SIG-M5 (cell line): ENCODE results near the gene POU5F1.

ENCODE experiments used
- DNase-seq: peaks from one replicate; lab custom pipeline; 2025; lab: John Stamatoyannopoulos, UW

POU5F1 gene

GRCh38 chr6:31140643-31141042, 29.8 kb downstream of the POU5F1 start:
- no peak for DNase-seq

- DNase-seq, result no peak
These were observed 30.9 kb downstream of the POU5F1 start for GRCh38 chr6:31139599-31139998.

- no peak for DNase-seq
These were observed 31.5 kb downstream of the POU5F1 start, which contains the start of gene PSORS1C2 for GRCh38 chr6:31138982-31139381. Gene PSORS1C2, minus strand, starts transcription at chr6:31139066. Its CDS starts 40 bp downstream, at chr6:31139026.

- no peak for DNase-seq
These were observed 34.8 kb downstream of the POU5F1 start for GRCh38 chr6:31135710-31136109.

GRCh38 chr6:31132806-31133205, 37.7 kb downstream of the POU5F1 start:
- DNase-seq, result no peak

GRCh38 chr6:31131595-31131994, 38.9 kb downstream of the POU5F1 start:
- no peak for DNase-seq

GRCh38 chr6:31130751-31131150, 39.7 kb downstream of the POU5F1 start:
- no peak for DNase-seq

- DNase-seq, result no peak
These were observed 41.4 kb downstream of the POU5F1 start for GRCh38 chr6:31129130-31129529.

- DNase-seq, result no peak
These were observed 42.3 kb downstream of the POU5F1 start for GRCh38 chr6:31128093-31128676.

GRCh38 chr6:31126396-31127175, 43.9 kb downstream of the POU5F1 start:
- no peak for DNase-seq

- no peak for DNase-seq
These were observed 44.7 kb downstream of the POU5F1 start for GRCh38 chr6:31125586-31126363.

- no peak for DNase-seq
These were observed 45.3 kb downstream of the POU5F1 start for GRCh38 chr6:31125162-31125561.

- no peak for DNase-seq
These were observed 47.4 kb downstream of the POU5F1 start for GRCh38 chr6:31122791-31123706.

- DNase-seq, result no peak
These were observed 49.2 kb downstream of the POU5F1 start for GRCh38 chr6:31121131-31121790.

GRCh38 chr6:31120151-31120915, 50.1 kb downstream of the POU5F1 start, which contains the start of gene CDSN:
Gene CDSN, minus strand, starts transcription at chr6:31120446. Its CDS starts 27 bp downstream, at chr6:31120419.
- no peak for DNase-seq

- DNase-seq, result no peak
These were observed 52.3 kb downstream of the POU5F1 start for GRCh38 chr6:31118178-31118577.

- no peak for DNase-seq
These were observed 53.7 kb downstream of the POU5F1 start for GRCh38 chr6:31116661-31117385.

GRCh38 chr6:31115941-31116560, 54.4 kb downstream of the POU5F1 start:
- no peak for DNase-seq
